ENCODE data around the gene ADAMTSL3. TPM values are rescaled to one million over a fixed set of nuclear protein-coding genes. Genes with fewer than 3 reads are reported as not detected.

Gene ADAMTSL3
- total RNA-seq, 6 experiments from 2014 or later, result not detected

- Mint-ChIP-seq H3K27me3 (ENCODE audit: insufficient read depth) (no peaks in the 10 kb centered on the region), H3K27ac (no peak overlapping the region), H3K36me3 (ENCODE audit: low read depth) (0 out of 2 replicates have a peak, but pooled peaks cover 9% of the 10 kb centered on the region), H3K4me3 (no peak overlapping the region), H3K4me1 (ENCODE audit: low read depth) (no peaks in the 10 kb centered on the region), H3K9me3 (peaks cover 62% of the 10 kb centered on the region)
- no peak for DNase-seq
- TF ChIP-seq CTCF (IDR thresholded peaks at IDR 0.05), result no peak
These were observed 2.3 kb downstream of the ADAMTSL3 start for GRCh38 chr15:83656192-83656591.

GRCh38 chr15:83656943-83657528 lies 3.1 kb downstream of the ADAMTSL3 start:
- DNase-seq, result no peak
- no peak overlapping the region for H3K4me3 Mint-ChIP-seq
- no peak overlapping the region for H3K27ac Mint-ChIP-seq
- peaks cover 61% of the 10 kb centered on the region for H3K9me3 Mint-ChIP-seq
- H3K4me1 Mint-ChIP-seq (ENCODE audit: low read depth), result no peaks in the 10 kb centered on the region
- TF ChIP-seq CTCF (IDR thresholded peaks at IDR 0.05), result no peak
- 0 out of 2 replicates have a peak, but pooled peaks cover 9% of the 10 kb centered on the region for H3K36me3 Mint-ChIP-seq (ENCODE audit: low read depth)
- no peaks in the 10 kb centered on the region for H3K27me3 Mint-ChIP-seq (ENCODE audit: insufficient read depth)

- H3K4me3 Mint-ChIP-seq, result no peak overlapping the region
- DNase-seq, result no peak
These were observed 3.6 kb downstream of the ADAMTSL3 start for GRCh38 chr15:83657549-83657948.

GRCh38 chr15:83658430-83659416 lies 4.8 kb downstream of the ADAMTSL3 start:
- no peak for DNase-seq
- no peaks in the 10 kb centered on the region for H3K27me3 Mint-ChIP-seq (ENCODE audit: insufficient read depth)
- no peak overlapping the region for H3K27ac Mint-ChIP-seq
- no peak overlapping the region for H3K4me3 Mint-ChIP-seq
- 0 out of 2 replicates have a peak, but pooled peaks cover 9% of the 10 kb centered on the region for H3K36me3 Mint-ChIP-seq (ENCODE audit: low read depth)
- no peaks in the 10 kb centered on the region for H3K4me1 Mint-ChIP-seq (ENCODE audit: low read depth)
- H3K9me3 Mint-ChIP-seq, result peaks cover 64% of the 10 kb centered on the region
- no peak for TF ChIP-seq CTCF (IDR thresholded peaks at IDR 0.05)

More at GRCh38 chr15:83657549-83657948, 3.6 kb downstream of the ADAMTSL3 start:
- 0 out of 2 replicates have a peak, but pooled peaks cover 9% of the 10 kb centered on the region for H3K36me3 Mint-ChIP-seq (ENCODE audit: low read depth)
- H3K9me3 Mint-ChIP-seq, result peaks cover 58% of the 10 kb centered on the region
- no peaks in the 10 kb centered on the region for H3K4me1 Mint-ChIP-seq (ENCODE audit: low read depth)
- no peak overlapping the region for H3K27ac Mint-ChIP-seq
- no peak for TF ChIP-seq CTCF (IDR thresholded peaks at IDR 0.05)
- H3K27me3 Mint-ChIP-seq (ENCODE audit: insufficient read depth), result no peaks in the 10 kb centered on the region

GRCh38 chr15:83659417-83659812 lies 5.5 kb downstream of the ADAMTSL3 start:
- Mint-ChIP-seq H3K27me3 (ENCODE audit: insufficient read depth) (no peaks in the 10 kb centered on the region), H3K9me3 (peaks cover 70% of the 10 kb centered on the region), H3K4me3 (no peak overlapping the region)

More at GRCh38 chr15:83659417-83659812, 5.5 kb downstream of the ADAMTSL3 start:
- Mint-ChIP-seq H3K36me3 (ENCODE audit: low read depth) (0 out of 2 replicates have a peak, but pooled peaks cover 9% of the 10 kb centered on the region), H3K27ac (no peak overlapping the region), H3K4me1 (ENCODE audit: low read depth) (no peaks in the 10 kb centered on the region)
- no peak for TF ChIP-seq CTCF (IDR thresholded peaks at IDR 0.05)
- DNase-seq, result no peak

Data from HFFc6 (cell line).